Ovary (tissue), 3 donors: ENCODE data around the gene USP10.

Experiments
- EP300 ChIP-seq: sonication (generic); formaldehyde crosslinking; IDR thresholded peaks from one replicate; pipeline ENCODE4 v1.6.1; 2017; ENCODE audit warnings: antibody characterized with exemption
- POLR2A ChIP-seq: fragments of 450-650 bp; IDR thresholded peaks from one replicate; pipeline ENCODE4 v1.6.1; 2017; ENCODE audit warnings: antibody characterized with exemption, mild to moderate bottlenecking, moderate library complexity
- TF ChIP-seq, protein P1 (sequence below), 3 donors: fragments of 450-650 bp in 2 of 3; fragments of 200-600 bp in 1 of 3; IDR thresholded peaks; one replicate each; pipeline versions ENCODE4 v1.5.1 to v1.8.0; 2016 to 2022; ENCODE audit warnings: antibody characterized with exemption in 3 of 3, mild to moderate bottlenecking in 1 of 3
- donor health status: DM: no; HTN: no; CAD: no.

GRCh38 chr16:84654998-84655397 is 44.8 kb upstream of the USP10 start:
- TF ChIP-seq, protein P1, sequence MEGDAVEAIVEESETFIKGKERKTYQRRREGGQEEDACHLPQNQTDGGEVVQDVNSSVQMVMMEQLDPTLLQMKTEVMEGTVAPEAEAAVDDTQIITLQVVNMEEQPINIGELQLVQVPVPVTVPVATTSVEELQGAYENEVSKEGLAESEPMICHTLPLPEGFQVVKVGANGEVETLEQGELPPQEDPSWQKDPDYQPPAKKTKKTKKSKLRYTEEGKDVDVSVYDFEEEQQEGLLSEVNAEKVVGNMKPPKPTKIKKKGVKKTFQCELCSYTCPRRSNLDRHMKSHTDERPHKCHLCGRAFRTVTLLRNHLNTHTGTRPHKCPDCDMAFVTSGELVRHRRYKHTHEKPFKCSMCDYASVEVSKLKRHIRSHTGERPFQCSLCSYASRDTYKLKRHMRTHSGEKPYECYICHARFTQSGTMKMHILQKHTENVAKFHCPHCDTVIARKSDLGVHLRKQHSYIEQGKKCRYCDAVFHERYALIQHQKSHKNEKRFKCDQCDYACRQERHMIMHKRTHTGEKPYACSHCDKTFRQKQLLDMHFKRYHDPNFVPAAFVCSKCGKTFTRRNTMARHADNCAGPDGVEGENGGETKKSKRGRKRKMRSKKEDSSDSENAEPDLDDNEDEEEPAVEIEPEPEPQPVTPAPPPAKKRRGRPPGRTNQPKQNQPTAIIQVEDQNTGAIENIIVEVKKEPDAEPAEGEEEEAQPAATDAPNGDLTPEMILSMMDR (IDR thresholded peaks at IDR 0.05), result no peak
- TF ChIP-seq POLR2A, result no peak
- no peak for TF ChIP-seq EP300
